DND-41 (cell line): ENCODE measurements around the gene FAS.

Source experiments
- CTCF ChIP-seq: IDR thresholded peaks from 2 replicates; pipeline ENCODE4 v1.5.1; 2012; ENCODE audit warnings: borderline replicate concordance, low read length, moderate library complexity, mild to moderate bottlenecking; ENCODE audit not compliant: poor library complexity, severe bottlenecking; ENCODE audit errors: extremely low read depth
- EZH2 ChIP-seq: IDR thresholded peaks from 3 replicates; pipeline ENCODE4 v1.6.1; 2012; ENCODE audit warnings: borderline replicate concordance, low read depth, mild to moderate bottlenecking, moderate library complexity, low read length, inconsistent platforms; ENCODE audit not compliant: severe bottlenecking

DNA sequence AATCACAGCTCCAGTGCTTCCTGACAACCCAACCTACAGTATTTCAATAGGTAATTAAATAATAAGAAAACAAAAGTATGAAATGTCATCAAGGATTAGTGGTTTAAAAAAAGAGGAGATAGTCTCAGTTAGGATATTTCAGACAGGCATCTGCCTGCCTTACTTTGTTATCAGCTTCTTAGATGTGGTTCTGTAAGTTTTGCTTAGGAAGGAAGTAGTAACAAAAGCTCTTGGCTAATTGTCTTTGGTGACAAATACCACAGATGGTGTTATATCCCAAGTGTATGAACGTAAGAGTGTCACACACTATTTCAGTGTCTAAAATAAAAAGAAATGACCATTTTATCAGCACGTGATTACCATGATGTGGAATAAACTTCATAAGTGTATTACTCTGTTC lies 28.3 kb upstream of the FAS start:
- TF ChIP-seq EZH2 (no peak), CTCF (no peak)
